HEK293 (cell line): ENCODE data around the gene SLC39A7.

Experiments used
- KLF1 ChIP-seq: fragments of 450-650 bp; formaldehyde crosslinking; IDR thresholded peaks from 2 replicates; pipeline ENCODE4 v1.5.1; 2016; ENCODE audit warnings: missing biosample characterization, missing genetic modification characterization
- TF ChIP-seq, protein P1 (sequence below): fragments of 450-650 bp; formaldehyde crosslinking; IDR thresholded peaks from 2 replicates; pipeline ENCODE4 v1.5.1; 2016; ENCODE audit warnings: missing biosample characterization, missing genetic modification characterization

DNA sequence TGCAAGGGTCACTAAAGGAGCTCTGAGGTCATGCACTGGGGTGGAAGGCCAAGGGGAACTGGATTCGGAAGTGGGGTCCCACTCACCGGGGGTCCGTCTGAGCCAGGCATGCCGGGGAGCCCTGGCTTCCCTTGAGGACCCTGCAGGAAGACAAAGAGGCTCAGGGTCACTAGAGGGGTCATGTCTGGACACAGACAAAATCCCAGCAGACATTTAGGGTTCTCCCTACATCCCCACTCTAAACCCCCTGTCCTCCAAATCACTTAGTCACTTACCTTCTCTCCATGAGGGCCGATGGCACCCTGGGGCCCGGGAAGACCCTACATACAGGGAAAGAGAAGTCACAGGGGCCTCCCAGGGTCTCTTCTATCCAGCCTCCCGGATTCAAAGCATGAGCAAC is 23.8 kb upstream of the SLC39A7 start:
- TF ChIP-seq, protein P1, sequence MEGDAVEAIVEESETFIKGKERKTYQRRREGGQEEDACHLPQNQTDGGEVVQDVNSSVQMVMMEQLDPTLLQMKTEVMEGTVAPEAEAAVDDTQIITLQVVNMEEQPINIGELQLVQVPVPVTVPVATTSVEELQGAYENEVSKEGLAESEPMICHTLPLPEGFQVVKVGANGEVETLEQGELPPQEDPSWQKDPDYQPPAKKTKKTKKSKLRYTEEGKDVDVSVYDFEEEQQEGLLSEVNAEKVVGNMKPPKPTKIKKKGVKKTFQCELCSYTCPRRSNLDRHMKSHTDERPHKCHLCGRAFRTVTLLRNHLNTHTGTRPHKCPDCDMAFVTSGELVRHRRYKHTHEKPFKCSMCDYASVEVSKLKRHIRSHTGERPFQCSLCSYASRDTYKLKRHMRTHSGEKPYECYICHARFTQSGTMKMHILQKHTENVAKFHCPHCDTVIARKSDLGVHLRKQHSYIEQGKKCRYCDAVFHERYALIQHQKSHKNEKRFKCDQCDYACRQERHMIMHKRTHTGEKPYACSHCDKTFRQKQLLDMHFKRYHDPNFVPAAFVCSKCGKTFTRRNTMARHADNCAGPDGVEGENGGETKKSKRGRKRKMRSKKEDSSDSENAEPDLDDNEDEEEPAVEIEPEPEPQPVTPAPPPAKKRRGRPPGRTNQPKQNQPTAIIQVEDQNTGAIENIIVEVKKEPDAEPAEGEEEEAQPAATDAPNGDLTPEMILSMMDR (tag by site-specific recombination) = no peak
- TF ChIP-seq KLF1 (tag by site-specific recombination) = no peak
